H9 (cell line): ENCODE results near the gene ARHGAP15. TPM values are rescaled to one million over a fixed set of nuclear protein-coding genes. Genes with fewer than 3 reads are reported as not detected.

Experiments used
- DNase-seq: peaks from one replicate; pipeline ENCODE4 v3.0.0-alpha.2; 2017
- H2AFZ ChIP-seq: one replicate; pipeline ENCODE4 v1.6.1; 2013; ENCODE audit warnings: mild to moderate bottlenecking, low read length, control low read depth, moderate library complexity
- H2AK5ac ChIP-seq: 2 replicates; pipeline ENCODE4 v1.6.1; 2013; ENCODE audit warnings: low read length, control low read depth, mixed read lengths; ENCODE audit not compliant: insufficient read length
- H2BK120ac ChIP-seq: one replicate; pipeline ENCODE4 v1.6.1; 2013; ENCODE audit warnings: low read depth, mild to moderate bottlenecking, low read length, control low read depth, inconsistent platforms; ENCODE audit not compliant: poor library complexity, severe bottlenecking
- H2BK12ac ChIP-seq: 2 replicates; pipeline ENCODE4 v1.6.1; 2013; ENCODE audit warnings: low read length, control low read depth, mixed read lengths, low read depth; ENCODE audit not compliant: insufficient read length
- H2BK15ac ChIP-seq: 2 replicates; pipeline ENCODE4 v1.6.1; 2013; ENCODE audit warnings: low read depth, low read length, control low read depth
- H2BK20ac ChIP-seq: one replicate; pipeline ENCODE4 v1.6.1; 2013; ENCODE audit warnings: low read depth, mild to moderate bottlenecking, low read length, control low read depth, inconsistent platforms; ENCODE audit not compliant: poor library complexity, severe bottlenecking
- H2BK5ac ChIP-seq: 2 replicates; pipeline ENCODE4 v1.6.1; 2013; ENCODE audit warnings: low read length, control low read depth, mixed read lengths; ENCODE audit not compliant: insufficient read length
- H3K14ac ChIP-seq: 2 replicates; pipeline ENCODE4 v1.6.1; 2013; ENCODE audit warnings: low read length, control low read depth; ENCODE audit not compliant: insufficient read depth
- H3K18ac ChIP-seq: 2 replicates; pipeline ENCODE4 v1.6.1; 2013; ENCODE audit warnings: low read depth, mild to moderate bottlenecking, mixed read lengths, low read length, control low read depth; ENCODE audit not compliant: insufficient read length
- H3K23ac ChIP-seq: 2 replicates; pipeline ENCODE4 v1.6.1; 2013; ENCODE audit warnings: low read length, control low read depth, mixed read lengths, low read depth; ENCODE audit not compliant: insufficient read length
- H3K23me2 ChIP-seq: 2 replicates; pipeline ENCODE4 v1.6.1; 2013; ENCODE audit warnings: low read depth, mild to moderate bottlenecking, mixed read lengths, low read length, control low read depth; ENCODE audit not compliant: insufficient read length, poor library complexity, severe bottlenecking
- H3K27ac ChIP-seq: 2 replicates; pipeline ENCODE4 v1.5.1; 2013; ENCODE audit warnings: low read length, control low read depth, mixed read lengths, low read depth; ENCODE audit not compliant: insufficient read length
- H3K27me3 ChIP-seq: 2 replicates; pipeline ENCODE4 v1.6.1; 2013; ENCODE audit warnings: low read length, control low read depth, inconsistent platforms; ENCODE audit not compliant: insufficient read depth
- H3K4ac ChIP-seq: 2 replicates; pipeline ENCODE4 v1.6.1; 2013; ENCODE audit warnings: low read depth, mild to moderate bottlenecking, control low read depth, inconsistent platforms, low read length, moderate library complexity
- H3K4me1 ChIP-seq: 2 replicates; pipeline ENCODE4 v1.6.1; 2013; ENCODE audit warnings: low read length, control low read depth, inconsistent platforms; ENCODE audit not compliant: insufficient read depth
- H3K4me2 ChIP-seq: 2 replicates; pipeline ENCODE4 v1.6.1; 2013; ENCODE audit warnings: low read length, control low read depth, mixed read lengths; ENCODE audit not compliant: insufficient read length, insufficient read depth
- H3K56ac ChIP-seq: 2 replicates; pipeline ENCODE4 v1.6.1; 2013; ENCODE audit warnings: low read depth, mild to moderate bottlenecking, mixed read lengths, low read length, control low read depth; ENCODE audit not compliant: insufficient read length
- H3K79me1 ChIP-seq: 2 replicates; pipeline ENCODE4 v1.6.1; 2013; ENCODE audit warnings: low read depth, mild to moderate bottlenecking, moderate library complexity, low read length, control low read depth, inconsistent platforms; ENCODE audit not compliant: insufficient read depth, poor library complexity, severe bottlenecking
- H3K79me2 ChIP-seq: 2 replicates; pipeline ENCODE4 v1.6.1; 2013; ENCODE audit warnings: low read length, control low read depth, inconsistent platforms; ENCODE audit not compliant: insufficient read depth
- H3K9ac ChIP-seq: 2 replicates; pipeline ENCODE4 v1.6.1; 2013; ENCODE audit warnings: low read length, control low read depth, mixed read lengths; ENCODE audit not compliant: insufficient read length; ENCODE audit errors: extremely low read depth
- H3K9me3 ChIP-seq: one replicate; pipeline ENCODE4 v1.6.1; 2013; ENCODE audit warnings: low read depth, low read length, inconsistent platforms; ENCODE audit not compliant: control insufficient read depth
- H3T11ph ChIP-seq: one replicate; pipeline ENCODE4 v1.6.1; 2013; ENCODE audit warnings: mild to moderate bottlenecking, low read length, control low read depth, inconsistent platforms
- H4K20me1 ChIP-seq: one replicate; pipeline ENCODE4 v1.6.1; 2013; ENCODE audit not compliant: control insufficient read depth, insufficient read length, insufficient read depth
- H4K5ac ChIP-seq: 2 replicates; pipeline ENCODE4 v1.6.1; 2013; ENCODE audit warnings: low read depth, mild to moderate bottlenecking, mixed read lengths, low read length, control low read depth; ENCODE audit not compliant: insufficient read length
- H4K8ac ChIP-seq: replicated peaks from 2 replicates; pipeline ENCODE4 v1.6.1; 2013; ENCODE audit warnings: low read length, control low read depth, mixed read lengths, low read depth; ENCODE audit not compliant: insufficient read length
- H4K91ac ChIP-seq: 2 replicates; pipeline ENCODE4 v1.6.1; 2013; ENCODE audit warnings: low read depth, mild to moderate bottlenecking, moderate library complexity, mixed read lengths, low read length, control low read depth; ENCODE audit not compliant: insufficient read length
- H3K27ac Mint-ChIP-seq, 3 experiments: 2 replicates in 2 of 3; 3 replicates in 1 of 3; pipeline ENCODE4 v1.8.0; 2020 to 2021; ENCODE audit warnings: mixed read lengths in 3 of 3, mild to moderate bottlenecking in 1 of 3, moderate library complexity in 1 of 3
- H3K27me3 Mint-ChIP-seq: 2 replicates; pipeline ENCODE4 v1.8.0; 2021; ENCODE audit warnings: low read depth, mild to moderate bottlenecking, moderate library complexity, mixed read lengths
- H3K36me3 Mint-ChIP-seq, 3 experiments: 2 replicates in 2 of 3; 3 replicates in 1 of 3; pipeline ENCODE4 v1.8.0; 2020 to 2021; ENCODE audit warnings: low read depth in 3 of 3, mixed read lengths in 3 of 3; ENCODE audit not compliant: insufficient read depth in 1 of 3
- H3K4me1 Mint-ChIP-seq, 2 experiments: 2 replicates each; pipeline ENCODE4 v1.8.0; 2020; ENCODE audit warnings: mixed read lengths in 2 of 2
- H3K4me3 Mint-ChIP-seq, 2 experiments: 2 replicates in 1 of 2; 3 replicates in 1 of 2; pipeline ENCODE4 v1.8.0; 2020 to 2021; ENCODE audit warnings: mild to moderate bottlenecking in 2 of 2, mixed read lengths in 2 of 2, moderate library complexity in 1 of 2
- H3K9me3 Mint-ChIP-seq, 2 experiments: 2 replicates in 1 of 2; 3 replicates in 1 of 2; pipeline ENCODE4 v1.8.0; 2020; ENCODE audit warnings: mild to moderate bottlenecking in 2 of 2, mixed read lengths in 2 of 2, moderate library complexity in 1 of 2
- CTCF ChIP-seq: fragments of 200-600 bp; sonication (generic); conservative IDR thresholded peaks from 3 replicates; pipeline ENCODE4 v1.8.0; 2021; ENCODE audit warnings: antibody characterized with exemption, mild to moderate bottlenecking
- WGBS: extraction: QIAGEN DNeasy Blood & Tissue Kit; methylation state at CpG from one replicate; pipeline ENCODE4 v1.1.7; 2013; ENCODE audit warnings: missing lambda C conversion rate, low lambda C conversion rate, mixed read lengths; ENCODE audit not compliant: insufficient read length; ENCODE audit errors: extremely low coverage; 5-methylcytosine and 5-hydroxymethylcytosine counted together
- total RNA-seq: library from RNA; stranded (reverse); gene quantifications from 2 replicates; pipeline ENCODE4 v1.2.1, GENCODE V29; 2021

The ARHGAP15 gene
- total RNA-seq, 1 experiment from 2014 or later = not detected

- Histone ChIP-seq H3K18ac (no peak overlapping the region), H2BK20ac (no peak overlapping the region), H2AFZ (no peak overlapping the region), H3K4ac (no peak overlapping the region), H3K27ac (no peak overlapping the region), H3K79me2 (no peaks in the 10 kb centered on the region), H4K8ac (no peak overlapping the region), H2BK15ac (no peak overlapping the region), H2AK5ac (no peak overlapping the region), H2BK5ac (no peak overlapping the region), H2BK12ac (no peak overlapping the region), H3K56ac (no peak overlapping the region), H3T11ph (no peak overlapping the region), H4K91ac (no peak overlapping the region), H3K9ac (no peak overlapping the region), H3K27me3 (no peaks in the 10 kb centered on the region), H4K20me1 (no peaks in the 10 kb centered on the region), H3K23me2 (no peaks in the 10 kb centered on the region), H3K9me3 (no peaks in the 10 kb centered on the region), H3K23ac (no peak overlapping the region), H3K4me1 (no peaks in the 10 kb centered on the region), H3K4me2 (no peak overlapping the region), H3K14ac (no peak overlapping the region), H4K5ac (no peak overlapping the region), H3K79me1 (no peaks in the 10 kb centered on the region), H2BK120ac (no peak overlapping the region)
- Mint-ChIP-seq H3K27me3 (no peaks in the 10 kb centered on the region), H3K36me3 (no peaks in the 10 kb centered on the region), H3K4me3 (no peak overlapping the region), H3K27ac (no peak overlapping the region), H3K9me3 (no peaks in the 10 kb centered on the region), H3K4me1 (peaks cover 0 to 4% of the 10 kb centered on the region in 2 experiments; a peak in 2 of 4 replicates)
- no peak for DNase-seq
- no CpG with 5 or more reads among the region's 2 CpGs for WGBS
- no peak for TF ChIP-seq CTCF
These were observed 324.8 kb downstream of the ARHGAP15 start for GRCh38 chr2:143453981-143454511.
